ENCODE data around the gene FYCO1.

- TF ChIP-seq RAD21 (IDR thresholded peaks at IDR 0.05; ENCODE audit: low read depth) (no peak), TCF12 (IDR thresholded peaks at IDR 0.05; ENCODE audit: low read depth) (no peak), TEAD4 (IDR thresholded peaks at IDR 0.05) (no peak), TAF1 (IDR thresholded peaks at IDR 0.05; ENCODE audit: low read depth) (no peak), EP300 (IDR thresholded peaks at IDR 0.05; ENCODE audit: borderline replicate concordance) (no peak), FOXM1 (IDR thresholded peaks at IDR 0.05; ENCODE audit: borderline replicate concordance, low read depth) (no peak), CREB1 (IDR thresholded peaks at IDR 0.05; ENCODE audit: low read depth) (no peak), YY1 (IDR thresholded peaks at IDR 0.05; ENCODE audit: low read depth) (no peak), REST (IDR thresholded peaks at IDR 0.05; ENCODE audit: low read depth) (no peak), MAX (IDR thresholded peaks at IDR 0.05) (no peak), USF1 (IDR thresholded peaks at IDR 0.05) (no peak), NFIC (IDR thresholded peaks at IDR 0.05) (no peak), CEBPB (IDR thresholded peaks at IDR 0.05) (no peak), ZBTB7A (IDR thresholded peaks at IDR 0.05; ENCODE audit: low read depth) (no peak)
Observed at GRCh38 chr3:45980819-45981218, 14.8 kb downstream of the FYCO1 start.
